ENCODE measurements around the gene CCDC171. TPM values are rescaled to one million over a fixed set of nuclear protein-coding genes. Genes with fewer than 3 reads are reported as not detected.
A peak's percentile ranks its signal among the peaks of the same experiment; 100 is the strongest.
"Not testable (repeated sequence)": the region's sequence is repeated elsewhere in the genome, so short reads cannot be mapped to it uniquely, and the experiment has no call there.

CCDC171 gene
- total and polyA plus RNA-seq, 5 donors from 2014 or later, result 0.05 to 1.1 (median 0.29) TPM

DNA sequence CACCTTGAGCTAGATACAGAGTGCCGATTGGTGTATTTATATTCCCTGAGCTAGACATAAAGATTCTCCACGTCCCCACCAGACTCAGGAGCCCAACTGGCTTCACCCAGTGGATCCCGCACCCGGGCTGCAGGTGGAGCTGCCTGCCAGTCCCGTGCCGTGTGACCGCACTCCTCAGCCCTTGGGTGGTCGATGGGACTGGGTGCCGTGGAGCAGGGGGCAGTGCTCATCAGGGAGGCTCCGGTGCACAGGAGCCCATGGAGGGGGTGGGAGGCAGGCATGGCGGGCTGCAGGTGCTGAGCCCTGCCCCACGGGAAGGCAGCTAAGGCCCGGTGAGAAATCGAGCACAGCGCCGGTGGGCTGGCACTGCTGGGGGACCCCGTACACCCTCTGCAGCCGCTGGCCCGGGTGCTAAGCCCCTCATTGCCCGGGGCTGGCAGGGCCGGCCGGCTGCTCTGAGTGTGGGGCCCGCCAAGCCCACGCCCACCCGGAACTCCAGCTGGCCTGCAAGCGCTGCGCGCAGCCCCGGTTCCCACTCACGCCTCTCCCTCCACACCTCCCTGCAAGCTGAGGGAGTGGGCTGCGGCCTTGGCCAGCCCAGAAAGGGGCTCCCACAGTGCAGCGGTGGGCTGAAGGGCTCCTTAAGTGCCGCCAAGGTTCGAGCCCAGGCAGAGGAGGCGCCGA lies 147.2 kb downstream of the CCDC171 start:
- H3K36me3 Mint-ChIP-seq, result peaks cover 11% of the 10 kb centered on the region
- H3K27me3 Mint-ChIP-seq; H3K27ac Mint-ChIP-seq; H3K4me1 Mint-ChIP-seq; H3K27me3 ChIP-seq (ENCODE audit: control insufficient read depth, insufficient read depth, low read length); H3K4me3 ChIP-seq (ENCODE audit: low read depth, low read length); H3K9me3 Mint-ChIP-seq; DNase-seq; ATAC-seq (ENCODE audit: low read depth in 2 of 2); H3K36me3 ChIP-seq (ENCODE audit: control insufficient read depth, insufficient read depth, low read length); H3K4me1 ChIP-seq (ENCODE audit: control insufficient read depth, insufficient read depth, low read length, poor library complexity, severe bottlenecking); H3K4me3 Mint-ChIP-seq; H3K9me3 ChIP-seq (ENCODE audit: control insufficient read depth in 2 of 2, low read length in 2 of 2); H3K27ac ChIP-seq (ENCODE audit: insufficient read depth, low read length, poor library complexity, severe bottlenecking): not testable (repeated sequence)

DNA sequence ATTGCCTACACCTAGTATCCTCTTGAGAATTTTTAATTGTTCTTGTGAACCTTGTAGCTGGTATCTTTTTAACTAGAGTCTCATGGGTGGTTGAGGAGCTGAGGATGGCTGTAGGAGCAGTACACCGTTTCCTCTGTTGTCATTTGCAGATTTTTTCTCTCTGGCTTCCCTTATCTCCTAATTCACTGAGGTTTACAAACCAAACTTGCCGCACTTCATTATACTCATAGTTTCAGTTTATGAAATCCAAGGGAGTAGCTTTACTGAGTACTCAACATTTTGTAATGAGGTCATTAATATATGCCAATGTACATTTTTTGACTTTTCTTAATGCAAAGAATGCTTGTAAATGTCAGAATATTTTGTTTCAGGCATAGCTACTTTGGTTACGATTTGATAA lies 154.2 kb downstream of the CCDC171 start:
- ATAC-seq (ENCODE audit: low read depth in 2 of 2) (no peak), DNase-seq (no peak)
- no peaks in the 10 kb centered on the region for H3K4me1 ChIP-seq (ENCODE audit: control insufficient read depth, insufficient read depth, low read length, poor library complexity, severe bottlenecking)
- H3K9me3 Mint-ChIP-seq, result peaks cover 0 to 1% (median 0%) of the 10 kb centered on the region in 7 donors
- no peaks in the 10 kb centered on the region for H3K36me3 ChIP-seq (ENCODE audit: control insufficient read depth, insufficient read depth, low read length)
- H3K4me3 ChIP-seq (ENCODE audit: low read depth, low read length), result no peak overlapping the region
- H3K27me3 ChIP-seq (ENCODE audit: control insufficient read depth, insufficient read depth, low read length), result no peaks in the 10 kb centered on the region
- H3K27ac Mint-ChIP-seq, result no peak overlapping the region
- H3K36me3 Mint-ChIP-seq, result peaks cover 5% of the 10 kb centered on the region
- H3K27ac ChIP-seq (ENCODE audit: insufficient read depth, low read length, poor library complexity, severe bottlenecking), result no peak overlapping the region
- H3K9me3 ChIP-seq (ENCODE audit: control insufficient read depth in 2 of 2, low read length in 2 of 2), result no peaks in the 10 kb centered on the region
- H3K4me3 Mint-ChIP-seq, result no peak overlapping the region
- H3K27me3 Mint-ChIP-seq, result no peaks in the 10 kb centered on the region
- H3K4me1 Mint-ChIP-seq, result no peaks in the 10 kb centered on the region

DNA sequence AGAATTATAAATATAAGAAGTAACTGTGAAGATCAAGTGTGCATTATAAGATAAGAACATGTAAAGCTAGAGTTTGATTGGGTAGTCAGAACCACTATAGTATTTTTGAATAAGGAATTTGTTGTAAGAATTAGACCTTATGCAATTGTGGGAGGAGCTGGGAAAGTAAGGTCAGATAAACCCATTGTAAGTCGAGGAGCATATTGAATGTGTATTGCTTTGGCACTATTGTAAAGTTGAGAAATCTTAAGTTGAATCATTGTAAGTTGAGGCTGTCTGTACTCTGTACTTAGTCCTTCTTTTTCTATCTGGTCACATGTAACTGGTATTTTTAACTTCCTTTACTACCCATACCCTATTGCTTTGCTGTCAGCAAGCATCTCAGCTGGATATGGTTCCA lies 158.7 kb downstream of the CCDC171 start:
- no peak for ATAC-seq (ENCODE audit: low read depth in 2 of 2)
- H3K27me3 Mint-ChIP-seq, result no peaks in the 10 kb centered on the region
- H3K4me1 Mint-ChIP-seq, result no peaks in the 10 kb centered on the region
- H3K36me3 Mint-ChIP-seq, result no peaks in the 10 kb centered on the region
- Histone ChIP-seq H3K9me3 (ENCODE audit: control insufficient read depth in 2 of 2, low read length in 2 of 2) (no peaks in the 10 kb centered on the region), H3K4me3 (ENCODE audit: low read depth, low read length) (no peak overlapping the region), H3K27ac (ENCODE audit: insufficient read depth, low read length, poor library complexity, severe bottlenecking) (no peak overlapping the region), H3K27me3 (ENCODE audit: control insufficient read depth, insufficient read depth, low read length) (no peaks in the 10 kb centered on the region), H3K4me1 (ENCODE audit: control insufficient read depth, insufficient read depth, low read length, poor library complexity, severe bottlenecking) (no peaks in the 10 kb centered on the region), H3K36me3 (ENCODE audit: control insufficient read depth, insufficient read depth, low read length) (no peaks in the 10 kb centered on the region)
- H3K9me3 Mint-ChIP-seq, result no peaks in the 10 kb centered on the region
- H3K4me3 Mint-ChIP-seq, result no peak overlapping the region
- DNase-seq, result no peak
- H3K27ac Mint-ChIP-seq, result peak overlapping the region in 1 of 3 donors; percentile 17

DNA sequence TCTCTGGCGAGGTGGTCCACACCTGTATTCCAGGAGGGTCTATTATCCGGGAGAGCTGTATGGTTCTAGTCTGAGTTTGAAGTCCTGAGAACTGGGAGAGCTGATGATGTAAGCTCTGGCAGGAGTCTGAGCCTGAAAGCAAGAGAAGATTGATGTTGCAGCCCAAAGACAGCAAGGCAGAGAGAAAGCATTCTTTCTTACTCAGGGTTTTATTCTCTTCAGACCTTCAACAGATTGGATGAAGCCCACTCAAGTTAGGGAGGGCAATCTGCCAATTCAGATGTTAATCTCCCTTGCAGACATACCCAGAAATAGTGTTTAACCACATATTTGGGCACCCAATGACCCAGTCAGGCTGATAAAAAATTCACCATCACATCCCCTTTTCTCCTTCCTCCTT lies 159.1 kb downstream of the CCDC171 start:
- no peaks in the 10 kb centered on the region for H3K36me3 Mint-ChIP-seq
- ATAC-seq (ENCODE audit: low read depth in 2 of 2) (no peak), DNase-seq (no peak)
- H3K4me3 Mint-ChIP-seq, result no peak overlapping the region
- H3K27me3 Mint-ChIP-seq, result no peaks in the 10 kb centered on the region
- H3K9me3 ChIP-seq (ENCODE audit: control insufficient read depth in 2 of 2, low read length in 2 of 2), result no peaks in the 10 kb centered on the region
- no peak overlapping the region for H3K4me3 ChIP-seq (ENCODE audit: low read depth, low read length)
- no peaks in the 10 kb centered on the region for H3K36me3 ChIP-seq (ENCODE audit: control insufficient read depth, insufficient read depth, low read length)
- no peaks in the 10 kb centered on the region for H3K27me3 ChIP-seq (ENCODE audit: control insufficient read depth, insufficient read depth, low read length)
- H3K27ac ChIP-seq (ENCODE audit: insufficient read depth, low read length, poor library complexity, severe bottlenecking), result no peak overlapping the region
- no peak overlapping the region for H3K27ac Mint-ChIP-seq
- no peaks in the 10 kb centered on the region for H3K4me1 ChIP-seq (ENCODE audit: control insufficient read depth, insufficient read depth, low read length, poor library complexity, severe bottlenecking)
- H3K9me3 Mint-ChIP-seq, result no peaks in the 10 kb centered on the region
- no peaks in the 10 kb centered on the region for H3K4me1 Mint-ChIP-seq

DNA sequence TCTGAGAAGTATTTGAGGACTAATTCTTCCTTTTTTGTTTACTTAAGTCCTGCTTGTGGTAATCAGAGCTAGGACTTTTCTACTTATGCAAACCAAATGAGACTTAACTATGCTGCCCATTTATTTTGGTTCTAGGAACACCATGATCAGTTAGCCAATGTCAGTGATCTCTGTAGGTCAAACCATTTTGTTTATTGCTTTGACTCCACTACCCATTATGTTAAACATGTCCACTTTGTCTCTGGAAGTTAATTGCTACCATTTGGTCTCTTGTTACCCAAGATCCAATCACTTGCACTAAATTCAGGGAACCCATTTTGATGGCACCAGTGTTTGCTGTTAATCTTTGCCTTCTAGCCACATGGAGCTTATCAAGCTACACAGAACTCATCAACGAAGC lies 161.9 kb downstream of the CCDC171 start:
- Histone ChIP-seq H3K36me3 (ENCODE audit: control insufficient read depth, insufficient read depth, low read length) (no peaks in the 10 kb centered on the region), H3K4me1 (ENCODE audit: control insufficient read depth, insufficient read depth, low read length, poor library complexity, severe bottlenecking) (no peaks in the 10 kb centered on the region), H3K27ac (ENCODE audit: insufficient read depth, low read length, poor library complexity, severe bottlenecking) (no peak overlapping the region), H3K27me3 (ENCODE audit: control insufficient read depth, insufficient read depth, low read length) (no peaks in the 10 kb centered on the region), H3K9me3 (ENCODE audit: control insufficient read depth in 2 of 2, low read length in 2 of 2) (no peaks in the 10 kb centered on the region), H3K4me3 (ENCODE audit: low read depth, low read length) (no peak overlapping the region)
- H3K36me3 Mint-ChIP-seq, result peaks cover 5% of the 10 kb centered on the region
- no peaks in the 10 kb centered on the region for H3K4me1 Mint-ChIP-seq
- no peak for ATAC-seq (ENCODE audit: low read depth in 2 of 2)
- no peak overlapping the region for H3K4me3 Mint-ChIP-seq
- no peak overlapping the region for H3K27ac Mint-ChIP-seq
- no peak for DNase-seq
- H3K27me3 Mint-ChIP-seq, result no peaks in the 10 kb centered on the region
- H3K9me3 Mint-ChIP-seq, result no peaks in the 10 kb centered on the region

DNA sequence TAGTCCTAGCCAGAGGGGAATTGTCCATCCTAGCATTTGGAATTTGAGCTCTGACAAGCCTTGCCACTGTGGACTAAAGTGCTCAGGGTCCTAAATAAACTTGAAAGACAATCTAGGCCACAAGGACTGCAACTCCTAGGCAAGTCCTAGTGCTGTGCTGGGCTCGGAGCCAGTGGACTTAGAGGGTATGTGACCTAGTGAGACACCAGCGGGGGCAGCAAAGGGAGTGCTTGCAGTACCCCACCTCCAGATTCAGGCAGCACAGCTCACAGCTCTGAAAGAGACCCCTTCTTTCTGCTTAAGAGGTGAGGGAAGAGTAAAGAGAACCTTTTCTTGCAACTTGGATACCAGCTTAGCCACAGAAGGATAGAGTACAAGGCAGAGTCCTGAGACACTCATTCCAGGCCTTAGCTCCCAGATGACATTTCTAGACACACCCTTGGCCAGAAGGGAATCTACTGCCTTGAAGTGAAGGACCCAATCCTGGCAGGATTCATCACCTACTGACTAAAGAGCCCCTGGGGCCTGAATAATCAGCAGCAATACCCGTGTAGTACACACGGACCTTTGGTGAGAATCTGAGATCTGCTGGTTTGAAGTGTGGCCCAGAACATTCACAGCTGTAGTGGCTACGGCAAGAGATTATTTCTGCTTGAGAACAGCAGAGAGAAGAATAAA lies 164.6 kb downstream of the CCDC171 start:
- Histone ChIP-seq H3K27me3 (ENCODE audit: control insufficient read depth, insufficient read depth, low read length) (no peaks in the 10 kb centered on the region), H3K9me3 (ENCODE audit: control insufficient read depth in 2 of 2, low read length in 2 of 2) (no peaks in the 10 kb centered on the region), H3K4me3 (ENCODE audit: low read depth, low read length) (no peak overlapping the region), H3K36me3 (ENCODE audit: control insufficient read depth, insufficient read depth, low read length) (no peaks in the 10 kb centered on the region), H3K27ac (ENCODE audit: insufficient read depth, low read length, poor library complexity, severe bottlenecking) (no peak overlapping the region), H3K4me1 (ENCODE audit: control insufficient read depth, insufficient read depth, low read length, poor library complexity, severe bottlenecking) (no peaks in the 10 kb centered on the region)
- Mint-ChIP-seq H3K27me3 (no peaks in the 10 kb centered on the region), H3K4me1 (no peaks in the 10 kb centered on the region), H3K9me3 (no peaks in the 10 kb centered on the region), H3K4me3 (no peak overlapping the region), H3K36me3 (peaks cover 5% of the 10 kb centered on the region), H3K27ac (no peak overlapping the region)
- DNase-seq (no peak), ATAC-seq (ENCODE audit: low read depth in 2 of 2) (no peak)

DNA sequence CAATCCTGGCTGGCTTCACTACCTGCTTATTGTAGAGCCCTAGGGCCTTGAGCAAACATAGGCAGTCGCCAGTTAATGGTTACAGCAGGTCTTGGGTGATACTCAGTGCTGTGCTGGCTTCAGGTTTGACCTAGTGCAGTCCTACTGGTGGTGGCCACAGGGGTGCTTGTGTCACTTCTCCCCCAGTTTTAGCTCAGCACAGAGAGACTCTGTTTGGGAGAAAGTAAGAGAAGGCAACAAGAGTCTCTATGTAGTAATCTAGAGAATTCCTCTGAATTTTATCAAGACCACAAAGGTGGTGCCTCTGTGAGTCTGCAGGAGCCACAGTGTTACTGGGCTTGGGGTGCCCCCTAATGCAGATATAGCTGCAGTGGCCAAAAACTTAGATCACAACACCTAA lies 165.6 kb downstream of the CCDC171 start:
- H3K4me1 Mint-ChIP-seq, result no peaks in the 10 kb centered on the region
- no peak for ATAC-seq (ENCODE audit: low read depth in 2 of 2)
- H3K27ac Mint-ChIP-seq, result no peak overlapping the region

DNA sequence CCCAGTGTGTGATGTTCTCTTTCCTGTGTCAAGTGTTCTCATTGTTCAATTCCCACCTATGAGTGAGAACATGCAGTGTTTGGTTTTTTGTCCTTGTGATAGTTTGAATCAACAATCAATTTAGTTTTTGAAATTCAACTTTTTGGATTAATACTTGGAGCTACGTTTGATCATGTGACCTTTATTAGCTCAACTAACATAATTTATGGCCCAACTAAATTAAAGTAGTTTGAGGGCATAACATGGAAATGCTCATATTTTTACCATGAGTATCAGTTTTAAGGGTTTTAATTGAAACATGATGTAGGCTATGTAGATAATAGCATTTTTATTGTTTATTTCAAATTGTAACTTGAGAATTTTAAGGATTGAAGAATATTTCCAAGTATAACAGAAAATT lies 168.0 kb downstream of the CCDC171 start:
- Histone ChIP-seq H3K9me3 (ENCODE audit: control insufficient read depth in 2 of 2, low read length in 2 of 2) (no peaks in the 10 kb centered on the region), H3K36me3 (ENCODE audit: control insufficient read depth, insufficient read depth, low read length) (no peaks in the 10 kb centered on the region), H3K4me3 (ENCODE audit: low read depth, low read length) (no peak overlapping the region), H3K4me1 (ENCODE audit: control insufficient read depth, insufficient read depth, low read length, poor library complexity, severe bottlenecking) (no peaks in the 10 kb centered on the region), H3K27ac (ENCODE audit: insufficient read depth, low read length, poor library complexity, severe bottlenecking) (no peak overlapping the region), H3K27me3 (ENCODE audit: control insufficient read depth, insufficient read depth, low read length) (no peaks in the 10 kb centered on the region)
- no peak overlapping the region for H3K27ac Mint-ChIP-seq
- peaks cover 5% of the 10 kb centered on the region for H3K36me3 Mint-ChIP-seq
- no peak for ATAC-seq (ENCODE audit: low read depth in 2 of 2)
- no peaks in the 10 kb centered on the region for H3K4me1 Mint-ChIP-seq
- no peak overlapping the region for H3K4me3 Mint-ChIP-seq
- H3K27me3 Mint-ChIP-seq, result no peaks in the 10 kb centered on the region
- H3K9me3 Mint-ChIP-seq, result no peaks in the 10 kb centered on the region
- DNase-seq, result no peak

More for the DNA sequence above, 165.6 kb downstream of the CCDC171 start:
- Mint-ChIP-seq H3K36me3 (peaks cover 5% of the 10 kb centered on the region), H3K9me3 (no peaks in the 10 kb centered on the region), H3K27me3 (no peaks in the 10 kb centered on the region), H3K4me3 (no peak overlapping the region)
- Histone ChIP-seq H3K27me3 (ENCODE audit: control insufficient read depth, insufficient read depth, low read length) (no peaks in the 10 kb centered on the region), H3K4me1 (ENCODE audit: control insufficient read depth, insufficient read depth, low read length, poor library complexity, severe bottlenecking) (no peaks in the 10 kb centered on the region), H3K4me3 (ENCODE audit: low read depth, low read length) (no peak overlapping the region), H3K27ac (ENCODE audit: insufficient read depth, low read length, poor library complexity, severe bottlenecking) (no peak overlapping the region), H3K36me3 (ENCODE audit: control insufficient read depth, insufficient read depth, low read length) (no peaks in the 10 kb centered on the region), H3K9me3 (ENCODE audit: control insufficient read depth in 2 of 2, low read length in 2 of 2) (no peaks in the 10 kb centered on the region)
- no peak for DNase-seq

Data from CD4-positive, CD25-positive, alpha-beta regulatory T cell (primary cell).